HepG2 (cell line): ENCODE results near the gene MC1R. TPM values are rescaled to one million over a fixed set of nuclear protein-coding genes. Genes with fewer than 3 reads are reported as not detected.

Source experiments
- EEA1 ChIP-seq: sonication (generic); formaldehyde crosslinking; IDR thresholded peaks from 2 replicates; pipeline ENCODE4 v1.5.1; 2020; ENCODE audit warnings: mild to moderate bottlenecking, missing genetic modification reagents, borderline replicate concordance
- ELF3 ChIP-seq: IDR thresholded peaks from 2 replicates; pipeline ENCODE4 v1.6.1; 2016; ENCODE audit warnings: missing genetic modification reagents, missing compliant biosample characterization
- EP300 ChIP-seq, 3 experiments: sonication (generic) in 1 of 3; formaldehyde crosslinking in 1 of 3; IDR thresholded peaks; 2 replicates each; pipeline versions ENCODE4 v1.5.1 to v1.6.1; 2011 to 2020; ENCODE audit warnings: low read depth in 2 of 3, low read length in 2 of 3, borderline replicate concordance in 1 of 3, improper control_type of control experiment in 1 of 3, mild to moderate bottlenecking in 1 of 3, missing genetic modification reagents in 1 of 3, moderate library complexity in 1 of 3
- EZH2 ChIP-seq: conservative IDR thresholded peaks from 2 replicates; pipeline ENCODE4 v1.6.1; 2012; ENCODE audit warnings: mild to moderate bottlenecking, low read depth, low read length, moderate library complexity
- RNF219 ChIP-seq: sonication (generic); formaldehyde crosslinking; IDR thresholded peaks from 2 replicates; pipeline ENCODE4 v1.5.0; 2020; ENCODE audit warnings: mild to moderate bottlenecking, missing genetic modification reagents
- TBX2 ChIP-seq: sonication (generic); formaldehyde crosslinking; IDR thresholded peaks from 2 replicates; pipeline ENCODE4 v1.5.0; 2020; ENCODE audit warnings: missing genetic modification reagents, mild to moderate bottlenecking, borderline replicate concordance
- ZBTB33 ChIP-seq: sonication (generic); formaldehyde crosslinking; IDR thresholded peaks from 2 replicates; pipeline ENCODE4 v1.4.0; 2020; ENCODE audit warnings: missing genetic modification reagents
- ZNF260 ChIP-seq: sonication (generic); formaldehyde crosslinking; IDR thresholded peaks from 2 replicates; pipeline ENCODE4 v1.4.0; 2020; ENCODE audit warnings: missing genetic modification reagents, low read depth, mild to moderate bottlenecking, borderline replicate concordance
- ZNF367 ChIP-seq: sonication (generic); formaldehyde crosslinking; IDR thresholded peaks from 2 replicates; pipeline ENCODE4 v1.4.0; 2020; ENCODE audit warnings: missing genetic modification reagents, borderline replicate concordance
- ZNF790 ChIP-seq: sonication (generic); formaldehyde crosslinking; IDR thresholded peaks from 2 replicates; pipeline ENCODE4 v1.8.0; 2022; ENCODE audit warnings: missing genetic modification reagents, mild to moderate bottlenecking, borderline replicate concordance
- ZUFSP ChIP-seq: sonication (generic); formaldehyde crosslinking; IDR thresholded peaks from 2 replicates; pipeline ENCODE4 v1.9.0; 2021; ENCODE audit warnings: missing genetic modification reagents, mild to moderate bottlenecking, borderline replicate concordance
- polyA plus RNA-seq, 8 experiments: library from polyadenylated mRNA; depleted of rRNA in 3 of 8; stranded (reverse) in 7 of 8; unstranded in 1 of 8; fragments of >200 nt; fragmentation: Illumina TruSeq in 4 of 8; extraction: Trizol in 4 of 8; gene quantifications; 2 replicates each; pipeline versions ENCODE4 v1.2.1 to v1.2.3, GENCODE V29; 2011 to 2016; ENCODE audit warnings: low read depth in 4 of 8, missing spikeins in 1 of 8, mixed read lengths in 1 of 8; ENCODE audit not compliant: insufficient read depth in 1 of 8
- total RNA-seq, 5 experiments: library from RNA; depleted of rRNA; stranded (reverse); fragments of >200 nt; fragmentation: Illumina TruSeq; extraction: Trizol; gene quantifications; 2 replicates each; pipeline ENCODE4 v1.2.3, GENCODE V29; 2016; ENCODE audit warnings: low read depth in 1 of 5
- TF ChIP-seq, protein P1 (sequence below): fragments of 450-650 bp; IDR thresholded peaks from 2 replicates; pipeline ENCODE4 v1.6.1; 2016
- TF ChIP-seq, protein P2 (sequence below): sonication (generic); formaldehyde crosslinking; IDR thresholded peaks from 2 replicates; pipeline ENCODE4 v1.4.0; 2020; ENCODE audit warnings: mild to moderate bottlenecking, missing genetic modification reagents
- TF ChIP-seq, protein P3 (sequence below): sonication (generic); formaldehyde crosslinking; IDR thresholded peaks from 2 replicates; pipeline ENCODE4 v1.4.0; 2020; ENCODE audit warnings: missing genetic modification reagents
- TF ChIP-seq, protein P4 (sequence below): sonication (generic); formaldehyde crosslinking; IDR thresholded peaks from 2 replicates; pipeline ENCODE4 v1.4.0; 2020; ENCODE audit warnings: low read depth, mild to moderate bottlenecking, missing genetic modification reagents
- TF ChIP-seq, protein P5 (sequence below): sonication (generic); formaldehyde crosslinking; IDR thresholded peaks from 2 replicates; pipeline ENCODE4 v1.5.0; 2020; ENCODE audit warnings: mild to moderate bottlenecking, low read depth, missing genetic modification reagents, borderline replicate concordance

Gene MC1R
- total and polyA plus RNA-seq, 2 of the 13 experiments (the other 11 are each of a cell fraction or from before 2014, with no cell fraction given), result 9.1 to 14.8 TPM

DNA sequence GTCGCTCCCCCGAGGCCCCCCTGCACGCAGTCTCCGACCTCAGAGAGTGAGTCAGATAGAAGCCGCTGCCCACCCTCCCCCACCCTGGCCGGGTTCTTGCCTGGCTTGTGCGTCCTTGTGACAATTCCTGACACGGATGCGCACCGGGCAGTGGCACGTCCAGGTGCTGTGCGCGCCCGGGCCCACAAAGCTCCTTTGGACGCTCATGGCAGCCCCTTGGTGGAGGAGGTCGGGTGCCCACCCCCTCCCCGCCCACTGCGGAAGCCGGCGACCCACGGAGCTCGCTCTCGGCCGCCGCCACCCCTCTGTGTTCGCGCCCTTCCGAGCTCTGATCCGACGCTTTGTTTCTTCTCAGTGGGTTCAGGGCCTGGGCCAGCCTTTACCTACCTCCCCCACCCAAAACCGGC, 3.8 kb downstream of the MC1R start (continued):
- TF ChIP-seq, protein P1, sequence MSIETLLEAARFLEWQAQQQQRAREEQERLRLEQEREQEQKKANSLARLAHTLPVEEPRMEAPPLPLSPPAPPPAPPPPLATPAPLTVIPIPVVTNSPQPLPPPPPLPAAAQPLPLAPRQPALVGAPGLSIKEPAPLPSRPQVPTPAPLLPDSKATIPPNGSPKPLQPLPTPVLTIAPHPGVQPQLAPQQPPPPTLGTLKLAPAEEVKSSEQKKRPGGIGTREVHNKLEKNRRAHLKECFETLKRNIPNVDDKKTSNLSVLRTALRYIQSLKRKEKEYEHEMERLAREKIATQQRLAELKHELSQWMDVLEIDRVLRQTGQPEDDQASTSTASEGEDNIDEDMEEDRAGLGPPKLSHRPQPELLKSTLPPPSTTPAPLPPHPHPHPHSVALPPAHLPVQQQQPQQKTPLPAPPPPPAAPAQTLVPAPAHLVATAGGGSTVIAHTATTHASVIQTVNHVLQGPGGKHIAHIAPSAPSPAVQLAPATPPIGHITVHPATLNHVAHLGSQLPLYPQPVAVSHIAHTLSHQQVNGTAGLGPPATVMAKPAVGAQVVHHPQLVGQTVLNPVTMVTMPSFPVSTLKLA, result no peak
- TF ChIP-seq EP300 (IDR thresholded peaks at IDR 0.05; ENCODE audit: low read depth in 2 of 2, low read length in 2 of 2) (0 out of 4 replicates have a peak, but pooled peaks of 1 of the 2 experiments have one; percentile 28), EP300 (CRISPR knock-in tag; IDR thresholded peaks at IDR 0.05; ENCODE audit: borderline replicate concordance) (no peak), ZNF260 (no peak), EEA1 (CRISPR knock-in tag) (0 out of 2 replicates have a peak, but pooled peaks have one; percentile 8), ZNF367 (CRISPR knock-in tag) (no peak; the same call in 1 of the 2 replicates), RNF219 (CRISPR knock-in tag) (0 out of 2 replicates have a peak, but pooled peaks have one; percentile 59), ZNF790 (CRISPR knock-in tag) (no peak), ZUFSP (CRISPR knock-in tag) (no peak), EZH2 (no peak), TBX2 (CRISPR knock-in tag) (no peak), ZBTB33 (no peak), ELF3 (CRISPR knock-in tag) (no peak; the same call in 1 of the 2 replicates)
- TF ChIP-seq, protein P2, sequence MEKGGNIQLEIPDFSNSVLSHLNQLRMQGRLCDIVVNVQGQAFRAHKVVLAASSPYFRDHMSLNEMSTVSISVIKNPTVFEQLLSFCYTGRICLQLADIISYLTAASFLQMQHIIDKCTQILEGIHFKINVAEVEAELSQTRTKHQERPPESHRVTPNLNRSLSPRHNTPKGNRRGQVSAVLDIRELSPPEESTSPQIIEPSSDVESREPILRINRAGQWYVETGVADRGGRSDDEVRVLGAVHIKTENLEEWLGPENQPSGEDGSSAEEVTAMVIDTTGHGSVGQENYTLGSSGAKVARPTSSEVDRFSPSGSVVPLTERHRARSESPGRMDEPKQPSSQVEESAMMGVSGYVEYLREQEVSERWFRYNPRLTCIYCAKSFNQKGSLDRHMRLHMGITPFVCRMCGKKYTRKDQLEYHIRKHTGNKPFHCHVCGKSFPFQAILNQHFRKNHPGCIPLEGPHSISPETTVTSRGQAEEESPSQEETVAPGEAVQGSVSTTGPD (CRISPR knock-in tag), result no peak
- TF ChIP-seq, protein P3, sequence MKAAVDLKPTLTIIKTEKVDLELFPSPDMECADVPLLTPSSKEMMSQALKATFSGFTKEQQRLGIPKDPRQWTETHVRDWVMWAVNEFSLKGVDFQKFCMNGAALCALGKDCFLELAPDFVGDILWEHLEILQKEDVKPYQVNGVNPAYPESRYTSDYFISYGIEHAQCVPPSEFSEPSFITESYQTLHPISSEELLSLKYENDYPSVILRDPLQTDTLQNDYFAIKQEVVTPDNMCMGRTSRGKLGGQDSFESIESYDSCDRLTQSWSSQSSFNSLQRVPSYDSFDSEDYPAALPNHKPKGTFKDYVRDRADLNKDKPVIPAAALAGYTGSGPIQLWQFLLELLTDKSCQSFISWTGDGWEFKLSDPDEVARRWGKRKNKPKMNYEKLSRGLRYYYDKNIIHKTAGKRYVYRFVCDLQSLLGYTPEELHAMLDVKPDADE (CRISPR knock-in tag), result peak; percentile 78; the same call in 1 of the 2 replicates
- TF ChIP-seq, protein P4, sequence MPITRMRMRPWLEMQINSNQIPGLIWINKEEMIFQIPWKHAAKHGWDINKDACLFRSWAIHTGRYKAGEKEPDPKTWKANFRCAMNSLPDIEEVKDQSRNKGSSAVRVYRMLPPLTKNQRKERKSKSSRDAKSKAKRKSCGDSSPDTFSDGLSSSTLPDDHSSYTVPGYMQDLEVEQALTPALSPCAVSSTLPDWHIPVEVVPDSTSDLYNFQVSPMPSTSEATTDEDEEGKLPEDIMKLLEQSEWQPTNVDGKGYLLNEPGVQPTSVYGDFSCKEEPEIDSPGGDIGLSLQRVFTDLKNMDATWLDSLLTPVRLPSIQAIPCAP (CRISPR knock-in tag), result no peak
- TF ChIP-seq, protein P5, sequence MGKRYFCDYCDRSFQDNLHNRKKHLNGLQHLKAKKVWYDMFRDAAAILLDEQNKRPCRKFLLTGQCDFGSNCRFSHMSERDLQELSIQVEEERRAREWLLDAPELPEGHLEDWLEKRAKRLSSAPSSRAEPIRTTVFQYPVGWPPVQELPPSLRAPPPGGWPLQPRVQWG (CRISPR knock-in tag), result no peak
